HEK293 (cell line): ENCODE results near the gene SEZ6L.

ENCODE experiments used
- CTCF ChIA-PET: fragments of 350-600 bp; formaldehyde crosslinking; extraction: SDS; loops from one replicate; lab custom pipeline; 2021; ENCODE audit warnings: antibody characterized with exemption; lab: Yijun Ruan, JAX
- POLR2A ChIA-PET: fragments of 300-600 bp; formaldehyde crosslinking; extraction: SDS; loops from one replicate; lab custom pipeline; 2020; ENCODE audit warnings: antibody characterized with exemption, inconsistent platforms; lab: Yijun Ruan, JAX
- H3K27ac ChIP-seq: fragments of 200-500 bp; sonication (Bioruptor generic); 2 replicates; pipeline ENCODE4 v1.5.1; 2014; ENCODE audit warnings: low read depth, low read length, control low read depth, inconsistent platforms; ENCODE audit errors: extremely low read depth
- H3K36me3 ChIP-seq, 2 experiments: fragments of 200-500 bp in 1 of 2; sonication (Bioruptor generic) in 1 of 2; 1 replicate in 1 of 2; 2 replicates in 1 of 2; pipeline ENCODE4 v1.5.1; 2014 to 2017; ENCODE audit warnings: inconsistent platforms in 2 of 2, low read length in 2 of 2; ENCODE audit not compliant: control insufficient read depth in 2 of 2, insufficient read depth in 1 of 2
- H3K4me1 ChIP-seq: fragments of 200-500 bp; sonication (Bioruptor generic); 2 replicates; pipeline ENCODE4 v1.5.1; 2014; ENCODE audit warnings: mild to moderate bottlenecking, low read length, inconsistent platforms; ENCODE audit not compliant: control insufficient read depth, insufficient read depth
- H3K4me3 ChIP-seq: 2 replicates; pipeline ENCODE4 v1.5.1; 2011; ENCODE audit warnings: low read depth, mild to moderate bottlenecking, control low read depth, low read length, moderate library complexity
- H3K9me3 ChIP-seq: fragments of 200-500 bp; sonication (Bioruptor generic); 2 replicates; pipeline ENCODE4 v1.5.1; 2014; ENCODE audit warnings: low read depth, low read length, inconsistent platforms; ENCODE audit not compliant: control insufficient read depth, insufficient read depth
- AEBP2 ChIP-seq: fragments of 450-650 bp; formaldehyde crosslinking; IDR thresholded peaks from 2 replicates; pipeline ENCODE4 v1.5.1; 2016; ENCODE audit warnings: missing biosample characterization, missing genetic modification characterization, borderline replicate concordance
- BCL6B ChIP-seq: fragments of 450-650 bp; formaldehyde crosslinking; IDR thresholded peaks from 2 replicates; pipeline ENCODE4 v1.5.1; 2017; ENCODE audit warnings: missing biosample characterization, missing genetic modification characterization
- CTCF ChIP-seq: fragments of 450-650 bp; formaldehyde crosslinking; IDR thresholded peaks from 2 replicates; pipeline ENCODE4 v1.5.1; 2016; ENCODE audit warnings: missing biosample characterization, missing genetic modification characterization
- ELK4 ChIP-seq: IDR thresholded peaks from 2 replicates; pipeline ENCODE4 v1.6.1; 2011; ENCODE audit warnings: mild to moderate bottlenecking, low read depth, low read length, borderline replicate concordance
- PRDM6 ChIP-seq: fragments of 450-650 bp; formaldehyde crosslinking; IDR thresholded peaks from 2 replicates; pipeline ENCODE4 v1.5.1; 2017; ENCODE audit warnings: missing biosample characterization, missing genetic modification characterization
- REST ChIP-seq: fragments of 450-650 bp; formaldehyde crosslinking; IDR thresholded peaks from 2 replicates; pipeline ENCODE4 v1.5.1; 2016; ENCODE audit warnings: missing biosample characterization, missing genetic modification characterization
- SALL2 ChIP-seq: fragments of 450-650 bp; formaldehyde crosslinking; IDR thresholded peaks from 2 replicates; pipeline ENCODE4 v1.5.0; 2017; ENCODE audit warnings: missing biosample characterization, mild to moderate bottlenecking, missing genetic modification characterization, borderline replicate concordance
- YY1 ChIP-seq: fragments of 450-650 bp; formaldehyde crosslinking; IDR thresholded peaks from 2 replicates; pipeline ENCODE4 v1.5.1; 2018; ENCODE audit warnings: missing biosample characterization, missing genetic modification characterization
- ZBTB20 ChIP-seq: fragments of 450-650 bp; formaldehyde crosslinking; IDR thresholded peaks from 2 replicates; pipeline ENCODE4 v1.5.1; 2016; ENCODE audit warnings: missing biosample characterization, missing genetic modification characterization
- ZNF132 ChIP-seq: fragments of 450-650 bp; formaldehyde crosslinking; IDR thresholded peaks from 2 replicates; pipeline ENCODE4 v1.5.1; 2017; ENCODE audit warnings: missing biosample characterization, missing genetic modification characterization, borderline replicate concordance
- ZNF19 ChIP-seq: fragments of 450-650 bp; formaldehyde crosslinking; IDR thresholded peaks from 2 replicates; pipeline ENCODE4; 2016; ENCODE audit warnings: missing biosample characterization, missing genetic modification characterization, low read depth
- ZNF221 ChIP-seq: fragments of 450-650 bp; formaldehyde crosslinking; IDR thresholded peaks from 2 replicates; pipeline ENCODE4 v1.5.1; 2017; ENCODE audit warnings: missing biosample characterization, missing genetic modification characterization, borderline replicate concordance
- ZNF24 ChIP-seq: fragments of 450-650 bp; formaldehyde crosslinking; IDR thresholded peaks from 2 replicates; pipeline ENCODE4 v1.5.1; 2016; ENCODE audit warnings: missing biosample characterization, missing genetic modification characterization
- ZNF280D ChIP-seq: fragments of 450-650 bp; formaldehyde crosslinking; IDR thresholded peaks from 2 replicates; pipeline ENCODE4 v1.5.1; 2016; ENCODE audit warnings: missing biosample characterization, missing genetic modification characterization
- ZNF354C ChIP-seq: fragments of 450-650 bp; formaldehyde crosslinking; IDR thresholded peaks from 2 replicates; pipeline ENCODE4 v1.5.1; 2016; ENCODE audit warnings: missing biosample characterization, missing genetic modification characterization, low read depth, borderline replicate concordance
- ZNF555 ChIP-seq: fragments of 450-650 bp; formaldehyde crosslinking; conservative IDR thresholded peaks from 2 replicates; pipeline ENCODE4 v1.5.1; 2017; ENCODE audit warnings: missing biosample characterization, mild to moderate bottlenecking, missing genetic modification characterization, inconsistent platforms
- ZNF561 ChIP-seq: fragments of 450-650 bp; IDR thresholded peaks from 2 replicates; pipeline ENCODE4 v1.5.1; 2018; ENCODE audit warnings: missing biosample characterization, missing genetic modification characterization, borderline replicate concordance
- ZNF596 ChIP-seq: fragments of 450-650 bp; IDR thresholded peaks from 2 replicates; pipeline ENCODE4 v1.5.0; 2018; ENCODE audit warnings: missing biosample characterization, mild to moderate bottlenecking, missing genetic modification characterization, moderate library complexity
- ZNF768 ChIP-seq: fragments of 450-650 bp; formaldehyde crosslinking; IDR thresholded peaks from 2 replicates; pipeline ENCODE4 v1.5.1; 2018; ENCODE audit warnings: missing biosample characterization, mild to moderate bottlenecking, missing genetic modification characterization
- ZSCAN16 ChIP-seq: fragments of 450-650 bp; formaldehyde crosslinking; IDR thresholded peaks from 2 replicates; pipeline ENCODE4 v1.5.1; 2016; ENCODE audit warnings: missing biosample characterization, missing genetic modification characterization

The SEZ6L gene

GRCh38 chr22:26416670-26417276 lies 247.5 kb downstream of the SEZ6L start:
- Histone ChIP-seq H3K27ac (no peak overlapping the region), H3K9me3 (no peaks in the 10 kb centered on the region), H3K36me3 (no peaks in the 10 kb centered on the region), H3K4me1 (no peaks in the 10 kb centered on the region), H3K4me3 (0 out of 2 replicates have a peak overlapping the region, but pooled peaks have one; percentile 2)
- ChIA-PET CTCF (interaction anchor here (0.6 to 3.0 kb wide), 8 partner anchors 8 to 1583 kb away, joined by 3 to 18 read pairs (median 4); no protein-coding TSS in a partner anchor), POLR2A (interaction anchor here (0.8 to 1.9 kb wide), 3 partner anchors 12 to 67 kb away, joined by 3 to 10 read pairs (median 4); partner anchors contain the start of genes HPS4 and SRRD)
- peak; percentile 45; the same call in 1 of the 2 replicates for TF ChIP-seq ZNF24
- TF ChIP-seq AEBP2 = no peak
- no peak for TF ChIP-seq ZNF19
- no peak for TF ChIP-seq ZNF280D (tag by site-specific recombination)
- TF ChIP-seq ZNF555 (tag by site-specific recombination) = no peak
- TF ChIP-seq ZNF768 (tag by site-specific recombination) = no peak
- no peak for TF ChIP-seq ZNF132 (tag by site-specific recombination)
- TF ChIP-seq SALL2 = no peak
- no peak for TF ChIP-seq ZNF354C (tag by site-specific recombination)
- no peak for TF ChIP-seq ZNF596 (tag by site-specific recombination)
- no peak for TF ChIP-seq ZNF221 (tag by site-specific recombination)
- no peak for TF ChIP-seq ELK4
- TF ChIP-seq ZSCAN16 = no peak
- no peak for TF ChIP-seq YY1
- no peak for TF ChIP-seq CTCF (tag by site-specific recombination)
- peak; percentile 72 for TF ChIP-seq ZBTB20 (tag by site-specific recombination)
- peak; percentile 94 for TF ChIP-seq REST (tag by site-specific recombination)
- TF ChIP-seq BCL6B = no peak
- TF ChIP-seq ZNF561 = no peak
- no peak for TF ChIP-seq PRDM6 (tag by site-specific recombination)
